ENCODE data around the gene WDR33. TPM values are rescaled to one million over a fixed set of nuclear protein-coding genes. Genes with fewer than 3 reads are reported as not detected.

Gene WDR33
- total RNA-seq, 1 experiment from 2014 or later = 87.1 TPM

- Histone ChIP-seq H3K9me3 (ENCODE audit: low read depth, low read length, poor library complexity, severe bottlenecking) (no peaks in the 10 kb centered on the region), H3K36me3 (ENCODE audit: insufficient read depth, low read length, poor library complexity, severe bottlenecking) (peaks cover 10% of the 10 kb centered on the region), H3K4me1 (ENCODE audit: insufficient read depth, low read length, poor library complexity, severe bottlenecking) (peaks cover 24% of the 10 kb centered on the region), H3K27ac (ENCODE audit: low read depth, low read length, poor library complexity, severe bottlenecking) (peak overlapping the region; percentile 96), H3K27me3 (replicated peaks; ENCODE audit: insufficient read depth, low read depth, low read length, poor library complexity) (no peaks in the 10 kb centered on the region), H3K4me3 (ENCODE audit: low read depth, low read length, poor library complexity, severe bottlenecking) (peak overlapping the region; percentile 66)
- POLR2A ChIA-PET (ENCODE audit: low non-redundant PET) = no interaction called here
- DNase-seq (ENCODE audit: low spot score) = no peak
- intact Hi-C loops (cut with micrococcal nuclease; ENCODE audit: unreplicated experiment) = loop anchor here (5.0 kb wide), 1 partner anchor 112 kb away; the partner anchor contains the start of gene WDR33
- TF ChIP-seq CTCF (conservative IDR thresholded peaks at IDR 0.05; ENCODE audit: low read depth, low read length) = no peak
- TF ChIP-seq EZH2 (IDR thresholded peaks at IDR 0.05; ENCODE audit: borderline replicate concordance, low read depth, low read length, poor library complexity, severe bottlenecking) = no peak
- BruUV-seq (replicated peaks) = TSS peak; percentile 65
- CTCF ChIA-PET = no interaction called here
Observed at GRCh38 chr2:127700527-127701192, 110.3 kb downstream of the WDR33 start.

- no peaks in the 10 kb centered on the region for H3K27me3 ChIP-seq (replicated peaks; ENCODE audit: insufficient read depth, low read depth, low read length, poor library complexity)
- BruUV-seq (replicated peaks) = no TSS peak
- H3K27ac ChIP-seq (ENCODE audit: low read depth, low read length, poor library complexity, severe bottlenecking) = no peak overlapping the region
- no peak overlapping the region for H3K4me3 ChIP-seq (ENCODE audit: low read depth, low read length, poor library complexity, severe bottlenecking)
- no peaks in the 10 kb centered on the region for H3K9me3 ChIP-seq (ENCODE audit: low read depth, low read length, poor library complexity, severe bottlenecking)
- POLR2A ChIA-PET (ENCODE audit: low non-redundant PET) = interaction anchor here (0.6 kb wide), 1 partner anchor 355 kb away, joined by 15 read pairs; no protein-coding TSS in a partner anchor
- peaks cover 10% of the 10 kb centered on the region for H3K36me3 ChIP-seq (ENCODE audit: insufficient read depth, low read length, poor library complexity, severe bottlenecking)
- DNase-seq (ENCODE audit: low spot score) = no peak
- TF ChIP-seq EZH2 (IDR thresholded peaks at IDR 0.05; ENCODE audit: borderline replicate concordance, low read depth, low read length, poor library complexity, severe bottlenecking) = no peak
- TF ChIP-seq CTCF (conservative IDR thresholded peaks at IDR 0.05; ENCODE audit: low read depth, low read length) = no peak
- intact Hi-C loops (cut with micrococcal nuclease; ENCODE audit: unreplicated experiment) = no loop called here
- CTCF ChIA-PET = no interaction called here
- H3K4me1 ChIP-seq (ENCODE audit: insufficient read depth, low read length, poor library complexity, severe bottlenecking) = peaks cover 17% of the 10 kb centered on the region
Observed at GRCh38 chr2:127698553-127699355, 112.2 kb downstream of the WDR33 start.

- Histone ChIP-seq H3K27me3 (replicated peaks; ENCODE audit: insufficient read depth, low read depth, low read length, poor library complexity) (no peaks in the 10 kb centered on the region), H3K9me3 (ENCODE audit: low read depth, low read length, poor library complexity, severe bottlenecking) (no peaks in the 10 kb centered on the region), H3K4me1 (ENCODE audit: insufficient read depth, low read length, poor library complexity, severe bottlenecking) (peaks cover 9% of the 10 kb centered on the region), H3K4me3 (ENCODE audit: low read depth, low read length, poor library complexity, severe bottlenecking) (no peak overlapping the region), H3K36me3 (ENCODE audit: insufficient read depth, low read length, poor library complexity, severe bottlenecking) (peaks cover 2% of the 10 kb centered on the region), H3K27ac (ENCODE audit: low read depth, low read length, poor library complexity, severe bottlenecking) (no peak overlapping the region)
- DNase-seq (ENCODE audit: low spot score) = no peak
- intact Hi-C loops (cut with micrococcal nuclease; ENCODE audit: unreplicated experiment) = no loop called here
- ChIA-PET CTCF (no interaction called here), POLR2A (ENCODE audit: low non-redundant PET) (no interaction called here)
- TF ChIP-seq EZH2 (IDR thresholded peaks at IDR 0.05; ENCODE audit: borderline replicate concordance, low read depth, low read length, poor library complexity, severe bottlenecking) = no peak
- TF ChIP-seq CTCF (conservative IDR thresholded peaks at IDR 0.05; ENCODE audit: low read depth, low read length) = no peak
- BruUV-seq (replicated peaks) = no TSS peak
Observed at GRCh38 chr2:127697482-127698180, 113.3 kb downstream of the WDR33 start.
